ENCODE results near the gene CD7.

The CD7 gene

DNA sequence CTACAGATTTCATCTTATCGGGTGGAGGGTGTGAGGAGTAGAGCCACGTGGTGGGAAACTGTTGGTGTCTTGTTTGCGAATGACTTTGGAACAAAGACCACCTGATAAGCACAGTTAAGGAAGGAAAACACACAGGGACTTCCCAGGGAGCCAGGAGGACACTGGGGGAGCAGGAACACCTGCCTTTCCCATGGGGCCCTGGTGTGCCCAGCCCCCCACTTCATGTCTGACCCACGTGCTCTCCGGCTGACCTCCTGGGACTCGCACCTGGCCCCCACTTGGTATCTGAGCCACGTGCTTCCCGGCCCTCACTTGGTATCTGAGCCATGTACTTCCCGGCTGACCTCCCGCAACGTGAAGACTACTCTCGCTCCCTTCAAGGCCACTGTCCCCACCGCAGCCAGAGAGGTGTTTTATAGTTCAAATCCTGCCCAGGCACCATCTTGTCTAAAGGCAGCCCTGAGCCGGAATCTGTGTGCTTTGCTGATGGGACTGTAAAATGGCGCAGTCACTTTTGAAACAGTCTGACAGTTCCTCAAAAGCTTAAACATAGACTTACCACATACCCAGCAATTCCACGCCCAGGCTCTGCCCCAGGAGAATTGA is 38.5 kb downstream of the CD7 start:
- H3K36me3 ChIP-seq (ENCODE audit: insufficient read depth): no peaks in the 10 kb centered on the region
- H3K9ac ChIP-seq: no peak overlapping the region
- H3K4me2 ChIP-seq: peak overlapping the region; percentile 82; the same call in 1 of the 2 replicates
- TF ChIP-seq, protein P1, sequence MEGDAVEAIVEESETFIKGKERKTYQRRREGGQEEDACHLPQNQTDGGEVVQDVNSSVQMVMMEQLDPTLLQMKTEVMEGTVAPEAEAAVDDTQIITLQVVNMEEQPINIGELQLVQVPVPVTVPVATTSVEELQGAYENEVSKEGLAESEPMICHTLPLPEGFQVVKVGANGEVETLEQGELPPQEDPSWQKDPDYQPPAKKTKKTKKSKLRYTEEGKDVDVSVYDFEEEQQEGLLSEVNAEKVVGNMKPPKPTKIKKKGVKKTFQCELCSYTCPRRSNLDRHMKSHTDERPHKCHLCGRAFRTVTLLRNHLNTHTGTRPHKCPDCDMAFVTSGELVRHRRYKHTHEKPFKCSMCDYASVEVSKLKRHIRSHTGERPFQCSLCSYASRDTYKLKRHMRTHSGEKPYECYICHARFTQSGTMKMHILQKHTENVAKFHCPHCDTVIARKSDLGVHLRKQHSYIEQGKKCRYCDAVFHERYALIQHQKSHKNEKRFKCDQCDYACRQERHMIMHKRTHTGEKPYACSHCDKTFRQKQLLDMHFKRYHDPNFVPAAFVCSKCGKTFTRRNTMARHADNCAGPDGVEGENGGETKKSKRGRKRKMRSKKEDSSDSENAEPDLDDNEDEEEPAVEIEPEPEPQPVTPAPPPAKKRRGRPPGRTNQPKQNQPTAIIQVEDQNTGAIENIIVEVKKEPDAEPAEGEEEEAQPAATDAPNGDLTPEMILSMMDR (conservative IDR thresholded peaks at IDR 0.05; ENCODE audit: low read depth, low read length): no peak
- no peaks in the 10 kb centered on the region for H3K79me2 ChIP-seq (ENCODE audit: insufficient read depth, low read depth)
- H3K4me1 ChIP-seq (ENCODE audit: low read depth, poor library complexity, severe bottlenecking): peaks cover 49% of the 10 kb centered on the region
- H2AFZ ChIP-seq (ENCODE audit: low read depth): no peak overlapping the region
- H3K27me3 ChIP-seq (ENCODE audit: insufficient read depth, low read depth): no peaks in the 10 kb centered on the region
- no peak overlapping the region for H3K4me3 ChIP-seq (IDR thresholded peaks at IDR 0.05; ENCODE audit: insufficient read depth, low read depth, low read length)
- H4K20me1 ChIP-seq (ENCODE audit: insufficient read depth): no peaks in the 10 kb centered on the region
- no peak overlapping the region for H3K27ac ChIP-seq

DNA sequence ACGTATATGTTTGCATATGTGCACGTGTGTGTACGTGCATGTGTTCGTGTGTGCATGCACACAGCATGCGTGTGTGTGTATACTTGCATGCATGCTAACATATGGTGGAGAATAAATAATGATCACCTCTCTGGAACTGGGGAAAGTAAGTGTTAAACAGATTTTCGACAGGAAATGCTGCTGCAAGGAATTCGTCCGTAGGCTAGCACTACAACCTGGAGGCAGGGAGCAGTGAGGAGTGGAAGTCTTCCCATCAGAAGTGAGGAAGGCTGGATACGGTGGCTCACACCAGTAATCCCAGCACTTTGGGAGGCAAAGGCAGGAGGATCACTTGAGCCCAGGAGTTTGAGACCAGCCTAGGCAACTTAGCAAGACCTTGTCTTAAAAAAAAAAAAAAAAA is 39.1 kb downstream of the CD7 start:
- H3K36me3 ChIP-seq (ENCODE audit: insufficient read depth): no peaks in the 10 kb centered on the region
- TF ChIP-seq, protein P1 (conservative IDR thresholded peaks at IDR 0.05; ENCODE audit: low read depth, low read length): no peak
- no peaks in the 10 kb centered on the region for H4K20me1 ChIP-seq (ENCODE audit: insufficient read depth)
- peaks cover 52% of the 10 kb centered on the region for H3K4me1 ChIP-seq (ENCODE audit: low read depth, poor library complexity, severe bottlenecking)
- no peak overlapping the region for H3K4me3 ChIP-seq (IDR thresholded peaks at IDR 0.05; ENCODE audit: insufficient read depth, low read depth, low read length)
- no peak overlapping the region for H2AFZ ChIP-seq (ENCODE audit: low read depth)
- peak overlapping the region; percentile 82; the same call in 1 of the 2 replicates for H3K4me2 ChIP-seq
- no peak overlapping the region; the same call in 1 of the 2 replicates for H3K9ac ChIP-seq
- H3K27me3 ChIP-seq (ENCODE audit: insufficient read depth, low read depth): no peaks in the 10 kb centered on the region
- no peaks in the 10 kb centered on the region for H3K79me2 ChIP-seq (ENCODE audit: insufficient read depth, low read depth)
- no peak overlapping the region for H3K27ac ChIP-seq

DNA sequence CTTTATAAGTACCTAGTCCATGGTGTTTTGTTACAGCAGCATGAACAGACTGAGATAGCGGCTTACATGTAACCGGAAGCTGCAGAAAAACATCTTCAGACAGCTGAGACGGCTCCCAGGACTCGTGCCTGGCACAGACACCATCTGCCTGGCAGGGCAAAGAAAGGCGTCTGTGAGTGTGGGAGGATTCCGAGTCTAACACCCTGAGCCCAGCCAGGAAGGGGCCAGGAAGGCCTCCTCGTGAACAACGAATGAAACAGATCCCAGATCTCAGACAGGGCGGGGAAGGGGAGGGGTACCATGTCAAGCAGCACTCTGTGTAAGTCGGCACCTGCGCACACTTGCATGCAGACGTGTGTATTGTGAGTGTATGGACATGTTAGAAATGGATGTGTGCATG is 39.6 kb downstream of the CD7 start:
- Histone ChIP-seq H4K20me1 (ENCODE audit: insufficient read depth) (no peaks in the 10 kb centered on the region), H3K4me2 (peak overlapping the region; percentile 82), H3K27ac (peak overlapping the region; percentile 63), H2AFZ (ENCODE audit: low read depth) (no peak overlapping the region), H3K27me3 (ENCODE audit: insufficient read depth, low read depth) (no peaks in the 10 kb centered on the region), H3K79me2 (ENCODE audit: insufficient read depth, low read depth) (no peaks in the 10 kb centered on the region), H3K9ac (no peak overlapping the region; the same call in 1 of the 2 replicates), H3K4me1 (ENCODE audit: low read depth, poor library complexity, severe bottlenecking) (peaks cover 52% of the 10 kb centered on the region), H3K36me3 (ENCODE audit: insufficient read depth) (no peaks in the 10 kb centered on the region), H3K4me3 (IDR thresholded peaks at IDR 0.05; ENCODE audit: insufficient read depth, low read depth, low read length) (no peak overlapping the region)
- TF ChIP-seq, protein P1 (conservative IDR thresholded peaks at IDR 0.05; ENCODE audit: low read depth, low read length): no peak

DNA sequence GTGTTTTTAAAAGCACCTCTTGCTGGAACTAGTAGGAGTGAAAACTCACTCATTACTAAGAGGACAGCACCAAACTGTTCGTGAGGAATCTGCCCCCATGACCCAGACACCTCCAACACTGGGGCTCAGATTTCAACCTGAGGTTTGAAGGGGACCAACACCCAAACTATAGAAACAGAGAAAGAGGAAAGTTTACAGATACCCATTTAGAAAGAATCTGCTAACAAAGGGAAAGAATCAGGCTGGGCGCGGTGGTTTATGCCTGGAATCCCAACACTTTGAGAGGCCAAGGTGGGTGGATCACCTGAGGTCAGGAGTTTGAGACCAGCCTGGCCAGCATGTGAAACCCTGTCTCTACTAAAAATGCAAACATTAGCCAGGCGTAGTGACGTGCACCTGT is 40.5 kb downstream of the CD7 start:
- Histone ChIP-seq H4K20me1 (ENCODE audit: insufficient read depth) (peaks cover 6% of the 10 kb centered on the region; the same call in 1 of the 2 replicates), H3K36me3 (ENCODE audit: insufficient read depth) (no peaks in the 10 kb centered on the region; the same call in 1 of the 2 replicates), H3K4me1 (ENCODE audit: low read depth, poor library complexity, severe bottlenecking) (peaks cover 59% of the 10 kb centered on the region), H3K4me2 (peak overlapping the region; percentile 82), H3K27ac (peak overlapping the region; percentile 63), H3K9ac (peak overlapping the region; percentile 25; the same call in 1 of the 2 replicates), H3K27me3 (ENCODE audit: insufficient read depth, low read depth) (no peaks in the 10 kb centered on the region), H3K79me2 (ENCODE audit: insufficient read depth, low read depth) (peaks cover 7% of the 10 kb centered on the region), H3K4me3 (IDR thresholded peaks at IDR 0.05; ENCODE audit: insufficient read depth, low read depth, low read length) (no peak overlapping the region), H2AFZ (ENCODE audit: low read depth) (0 out of 2 replicates have a peak overlapping the region, but pooled peaks have one; percentile 0)
- TF ChIP-seq, protein P1 (conservative IDR thresholded peaks at IDR 0.05; ENCODE audit: low read depth, low read length): no peak
